Thyroid gland (tissue), 4 donors: ENCODE data around the gene SORCS2.

Experiments
- CTCF ChIP-seq, 6 experiments: fragments of 200-600 bp in 3 of 6; fragments of 450-650 bp in 3 of 6; sonication (generic) in 3 of 6; IDR thresholded peaks; one replicate each; pipeline ENCODE4 v1.5.1; 2016 to 2019; ENCODE audit warnings: antibody characterized with exemption in 6 of 6, mild to moderate bottlenecking in 2 of 6, inconsistent platforms in 1 of 6, moderate library complexity in 1 of 6
- POLR2A ChIP-seq, 2 donors: fragments of 450-650 bp; IDR thresholded peaks; one replicate each; pipeline ENCODE4 v1.6.1; 2017; ENCODE audit warnings: antibody characterized with exemption in 2 of 2, mild to moderate bottlenecking in 2 of 2, moderate library complexity in 1 of 2

GRCh38 chr4:7755561-7755960 is 563.2 kb downstream of the SORCS2 start:
- TF ChIP-seq POLR2A (IDR thresholded peaks at IDR 0.05) (no peak), CTCF (IDR thresholded peaks at IDR 0.05) (no peak)
